HG03565 (cell line): ENCODE results near the gene CRTAP.
A peak's percentile ranks its signal among the peaks of the same experiment; 100 is the strongest.
"Not testable (repeated sequence)": the region's sequence is repeated elsewhere in the genome, so short reads cannot be mapped to it uniquely, and the experiment has no call there.

ENCODE experiments used
- ATAC-seq: cut with Tn5 transposase; IDR thresholded peaks from one replicate; pipeline ENCODE4 v1.9.1; 2021; ENCODE audit warnings: mild to moderate bottlenecking, moderate library complexity; ENCODE audit not compliant: unreplicated experiment

CRTAP gene

DNA sequence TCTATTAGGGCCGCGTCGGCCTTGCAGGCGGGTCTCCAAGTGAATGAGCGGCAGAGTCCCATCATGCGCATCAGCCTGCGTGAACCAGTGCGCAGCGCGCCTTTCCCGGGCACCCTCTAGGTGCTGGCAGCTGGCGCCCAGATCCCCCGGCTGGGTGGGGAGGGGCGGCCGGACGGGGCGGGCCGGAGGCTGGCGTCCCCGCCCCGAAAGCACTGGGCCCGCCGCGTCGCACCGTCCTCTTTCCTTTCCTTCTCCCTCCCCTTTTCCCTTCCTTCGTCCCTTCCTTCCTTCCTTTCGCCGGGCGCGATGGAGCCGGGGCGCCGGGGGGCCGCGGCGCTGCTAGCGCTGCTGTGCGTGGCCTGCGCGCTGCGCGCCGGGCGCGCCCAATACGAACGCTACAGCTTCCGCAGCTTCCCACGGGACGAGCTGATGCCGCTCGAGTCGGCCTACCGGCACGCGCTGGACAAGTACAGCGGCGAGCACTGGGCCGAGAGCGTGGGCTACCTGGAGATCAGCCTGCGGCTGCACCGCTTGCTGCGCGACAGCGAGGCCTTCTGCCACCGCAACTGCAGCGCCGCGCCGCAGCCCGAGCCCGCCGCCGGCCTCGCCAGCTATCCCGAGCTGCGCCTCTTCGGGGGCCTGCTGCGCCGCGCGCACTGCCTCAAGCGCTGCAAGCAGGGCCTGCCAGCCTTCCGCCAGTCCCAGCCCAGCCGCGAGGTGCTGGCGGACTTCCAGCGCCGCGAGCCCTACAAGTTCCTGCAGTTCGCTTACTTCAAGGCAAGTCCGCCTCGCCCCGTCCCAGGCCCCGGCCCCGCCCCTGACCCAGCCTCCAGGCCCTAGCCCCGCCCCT is at the start of gene CRTAP:
Gene CRTAP (plus strand): TSS at position 243 of the 850 bp plus-strand sequence. CDS start 64 bp downstream, at position 307.
- ATAC-seq = peak; percentile 66

GRCh38 chr3:33064929-33065328 is 48.9 kb upstream of the CRTAP start:
- no peak for ATAC-seq

- ATAC-seq = no peak
Measured at GRCh38 chr3:33067484-33067883, 46.3 kb upstream of the CRTAP start.

DNA sequence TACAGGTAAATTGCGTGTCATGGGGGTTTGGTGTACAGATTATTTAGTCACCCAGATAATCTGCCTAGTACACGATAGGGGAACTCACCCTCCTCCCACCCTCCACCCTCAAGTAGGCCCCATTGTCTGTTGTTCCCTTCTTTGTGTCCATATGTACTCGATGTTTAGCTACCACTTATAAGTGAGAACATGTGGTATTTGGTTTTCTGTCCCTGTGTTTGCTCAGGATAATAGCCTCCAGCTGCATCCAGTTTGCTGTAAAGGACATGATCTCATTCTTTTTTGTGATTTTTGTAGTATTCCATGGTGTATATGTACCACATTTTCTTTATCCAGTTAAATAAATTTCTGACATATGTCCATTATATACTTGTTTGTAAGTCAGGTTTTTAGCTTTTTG is 44.0 kb upstream of the CRTAP start:
- not testable (repeated sequence) for ATAC-seq

DNA sequence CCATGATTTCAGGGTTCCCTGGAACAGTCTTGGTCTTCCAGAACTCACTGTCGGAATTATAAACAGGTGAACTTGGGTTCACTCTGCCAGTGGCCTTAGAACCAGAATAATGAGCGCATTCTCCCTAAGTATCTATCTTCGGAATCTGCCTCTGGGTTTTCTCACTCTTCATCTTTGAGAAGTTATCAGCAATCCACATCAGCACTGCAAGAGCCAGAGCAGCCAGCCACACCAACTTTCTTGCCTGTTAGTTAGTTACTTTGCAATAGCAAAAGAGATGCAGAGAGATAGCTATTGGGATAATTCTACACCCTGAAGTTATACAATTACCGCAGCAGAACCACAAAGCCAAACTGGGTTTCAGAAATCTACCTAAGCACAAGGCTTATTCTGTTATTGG is 42.6 kb upstream of the CRTAP start:
- no peak for ATAC-seq

DNA sequence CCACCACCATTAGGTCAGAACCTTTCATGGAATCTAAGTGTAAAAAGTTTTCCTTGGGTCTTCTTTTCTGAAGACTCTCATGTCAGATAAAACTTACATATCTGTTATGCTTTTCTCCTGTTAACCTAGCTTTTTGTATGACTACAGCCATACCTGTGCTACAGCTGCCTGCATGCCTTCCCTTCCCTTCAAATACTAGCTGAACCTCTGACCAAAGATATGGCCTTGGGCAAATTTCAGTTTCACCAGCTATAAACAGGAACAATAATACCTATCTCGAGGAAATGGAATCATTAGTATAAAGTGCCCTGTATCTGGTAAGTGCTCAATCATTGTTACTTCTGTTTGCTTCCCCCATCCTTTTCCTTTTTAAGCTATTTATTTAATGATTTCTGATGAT is 41.9 kb upstream of the CRTAP start:
- ATAC-seq = no peak

DNA sequence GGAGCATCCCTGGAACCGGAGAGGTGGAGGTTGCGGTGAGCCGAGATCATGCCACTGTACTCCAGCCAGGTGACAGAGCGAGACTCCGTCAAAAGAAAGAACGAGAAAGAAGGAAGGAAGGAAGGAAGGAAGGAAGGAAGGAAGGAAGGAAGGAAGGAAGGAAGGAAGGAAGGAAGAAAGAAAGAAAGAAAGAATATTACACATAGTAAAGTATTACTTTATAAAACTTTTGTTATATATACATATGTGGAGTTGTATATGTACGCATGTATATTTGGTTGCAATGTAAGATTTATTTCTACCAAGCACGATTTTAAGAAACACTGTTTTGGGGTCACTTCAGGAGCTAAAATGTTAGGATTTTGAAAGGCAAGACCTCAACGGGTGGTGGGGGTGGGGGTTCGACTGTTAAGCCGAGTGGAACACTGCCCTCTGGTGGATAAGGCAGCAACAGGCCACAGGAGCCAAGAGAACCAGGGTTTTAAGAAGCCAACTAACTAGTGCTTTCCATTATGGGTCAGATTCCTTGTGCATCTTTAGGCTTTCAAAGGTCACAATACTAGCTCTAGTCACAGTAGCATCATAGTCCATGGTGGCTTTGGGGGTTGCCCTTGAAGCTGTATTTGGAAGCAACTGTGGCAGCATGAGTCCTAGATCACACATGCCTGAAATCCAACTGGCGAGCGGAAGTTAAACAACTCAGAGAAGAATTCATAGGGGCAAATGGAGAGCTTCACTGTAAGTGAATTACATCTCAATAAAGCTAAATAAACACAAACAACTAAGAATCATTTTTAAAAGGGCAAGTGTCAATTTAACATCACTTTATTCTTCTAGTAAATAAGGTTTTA is 39.4 kb upstream of the CRTAP start:
- no peak for ATAC-seq

GRCh38 chr3:33075995-33076394 is 37.8 kb upstream of the CRTAP start:
- no peak for ATAC-seq

GRCh38 chr3:33076952-33077351 is 36.9 kb upstream of the CRTAP start:
- no peak for ATAC-seq

GRCh38 chr3:33077976-33078375 is 35.8 kb upstream of the CRTAP start:
- ATAC-seq = no peak

- not testable (repeated sequence) for ATAC-seq
Measured at GRCh38 chr3:33079813-33080212, 34.0 kb upstream of the CRTAP start.

GRCh38 chr3:33081812-33082211 is 32.0 kb upstream of the CRTAP start:
- ATAC-seq = no peak

DNA sequence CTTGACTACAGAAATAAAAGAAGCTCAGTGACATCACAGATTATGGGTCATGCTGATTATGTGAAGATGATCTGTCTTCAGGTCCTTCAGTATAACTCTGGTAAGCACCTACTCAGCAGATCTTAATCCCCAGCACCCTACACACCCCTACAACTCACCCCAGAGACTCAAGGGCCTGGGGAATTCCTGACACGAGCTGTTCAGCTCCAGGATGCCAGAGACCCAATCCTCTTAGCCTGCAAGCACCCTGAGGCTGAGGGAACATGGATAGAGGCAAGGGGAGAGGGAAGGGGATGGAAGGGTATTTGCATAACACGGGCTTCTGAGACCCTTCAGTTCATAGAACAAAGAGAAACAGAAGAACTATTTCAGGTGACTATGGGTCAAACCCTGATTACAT is 29.9 kb upstream of the CRTAP start:
- no peak for ATAC-seq

GRCh38 chr3:33088691-33089090 is 25.1 kb upstream of the CRTAP start:
- ATAC-seq = no peak

DNA sequence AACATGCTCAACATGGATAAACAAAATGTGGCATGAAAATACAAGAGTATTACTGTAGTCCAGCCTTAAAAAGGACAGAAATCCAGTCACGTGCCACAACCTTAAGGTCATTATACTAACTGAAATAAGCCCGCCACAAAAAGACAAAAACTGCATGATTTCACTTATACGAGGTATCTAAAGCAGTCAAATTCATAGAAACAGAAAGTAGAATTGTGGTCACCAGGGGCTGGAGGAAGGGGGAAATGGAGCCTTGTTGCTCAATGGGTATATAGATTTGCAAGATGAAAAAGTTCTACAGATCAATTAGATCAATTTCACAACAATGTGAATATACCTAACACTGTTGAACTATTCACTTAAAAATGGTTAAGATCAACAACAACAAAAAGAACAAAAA is 24.3 kb upstream of the CRTAP start:
- peak; percentile 92 for ATAC-seq

DNA sequence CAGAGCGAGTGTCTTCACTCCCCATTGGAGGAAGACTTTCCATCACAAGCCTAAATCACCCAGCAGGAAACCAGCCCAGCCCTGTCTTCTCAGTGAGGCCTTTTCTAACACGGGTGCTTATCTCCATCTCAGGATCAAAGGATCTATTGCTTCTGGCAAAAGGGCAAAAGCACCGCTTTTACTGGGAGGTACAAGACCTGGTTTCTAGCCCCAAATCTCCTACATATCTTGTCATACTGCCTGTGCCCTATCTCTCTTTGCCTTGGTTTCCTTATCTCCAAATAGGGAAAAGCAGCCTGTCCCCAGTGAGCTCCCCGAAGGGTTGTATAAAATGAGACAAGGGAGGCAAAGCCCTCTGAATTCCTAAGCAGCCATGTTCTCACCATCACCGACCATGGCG is 22.1 kb upstream of the CRTAP start:
- no peak for ATAC-seq

- ATAC-seq = no peak
Measured at GRCh38 chr3:33092496-33093254, 21.1 kb upstream of the CRTAP start.

GRCh38 chr3:33093847-33094246 is 20.0 kb upstream of the CRTAP start:
- no peak for ATAC-seq

- no peak for ATAC-seq
Measured at GRCh38 chr3:33095436-33095835, 18.4 kb upstream of the CRTAP start.

DNA sequence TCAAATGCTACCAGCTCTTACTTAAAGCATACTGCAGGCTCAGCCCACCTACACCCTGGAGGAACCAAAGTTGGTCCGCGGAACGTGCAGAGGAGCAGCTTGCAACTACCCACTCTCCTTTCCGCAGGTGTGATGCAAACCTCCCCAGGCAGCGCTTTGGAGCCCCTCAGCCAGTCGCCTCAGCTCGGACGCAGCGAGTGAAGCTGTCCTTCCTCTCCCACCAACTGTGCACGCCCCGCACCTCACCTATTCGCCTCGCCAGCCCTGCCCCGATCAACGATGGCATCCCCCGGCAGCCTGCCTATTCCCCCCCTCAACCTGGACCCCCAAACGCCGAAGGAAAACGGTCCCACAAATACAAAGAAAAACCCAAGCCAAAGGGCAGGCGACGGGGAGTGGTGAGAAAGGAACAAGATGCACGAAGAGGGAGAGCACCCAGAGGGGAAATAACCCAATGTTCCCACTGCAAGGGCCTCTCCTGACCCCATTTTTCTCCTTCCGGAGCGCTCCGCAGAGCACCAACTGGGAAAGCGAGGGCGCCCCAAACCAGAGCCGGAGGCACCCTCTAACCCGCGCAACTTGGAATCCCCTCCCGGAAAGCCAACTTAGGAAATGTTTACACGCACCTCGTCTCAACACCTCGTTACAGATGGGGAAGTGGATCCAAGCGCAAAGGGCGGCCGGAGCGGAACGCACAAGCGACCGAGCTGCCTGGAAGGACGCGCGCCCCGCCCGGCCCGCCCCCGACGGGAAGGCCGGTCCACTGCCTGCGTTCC is 17.5 kb upstream of the CRTAP start:
- ATAC-seq = peak; percentile 15
